RWPE1 (cell line): ENCODE data around the gene HLCS.

ENCODE experiments used
- CTCF ChIA-PET: fragments of 350-600 bp; sonication (Branson Sonifier 250); formaldehyde crosslinking; extraction: SDS; loops from one replicate; lab custom pipeline; 2021; lab: Yijun Ruan, JAX
- POLR2A ChIA-PET: fragments of 400-600 bp; formaldehyde crosslinking; extraction: SDS; loops from one replicate; lab custom pipeline; 2020; ENCODE audit warnings: antibody characterized with exemption; ENCODE audit not compliant: low non-redundant PET; lab: Yijun Ruan, JAX
- DNase-seq: peaks from one replicate; pipeline ENCODE4 v3.0.0; 2012; ENCODE audit warnings: low spot score
- H3K27ac ChIP-seq: fragments of 450-650 bp; 2 replicates; pipeline ENCODE4 v1.5.1; 2017
- TF ChIP-seq, protein P1 (sequence below): fragments of 450-650 bp; conservative IDR thresholded peaks from 2 replicates; pipeline ENCODE4 v1.5.1; 2017; ENCODE audit warnings: low read depth, mild to moderate bottlenecking

The HLCS gene

GRCh38 chr21:36879827-36880226 is 86.6 kb downstream of the HLCS start:
- no peak for DNase-seq
- CTCF ChIA-PET: interaction anchor here (0.6 kb wide), 1 partner anchor 350 kb away, joined by 4 read pairs; no protein-coding TSS in a partner anchor
- no peak overlapping the region for H3K27ac ChIP-seq
- TF ChIP-seq, protein P1, sequence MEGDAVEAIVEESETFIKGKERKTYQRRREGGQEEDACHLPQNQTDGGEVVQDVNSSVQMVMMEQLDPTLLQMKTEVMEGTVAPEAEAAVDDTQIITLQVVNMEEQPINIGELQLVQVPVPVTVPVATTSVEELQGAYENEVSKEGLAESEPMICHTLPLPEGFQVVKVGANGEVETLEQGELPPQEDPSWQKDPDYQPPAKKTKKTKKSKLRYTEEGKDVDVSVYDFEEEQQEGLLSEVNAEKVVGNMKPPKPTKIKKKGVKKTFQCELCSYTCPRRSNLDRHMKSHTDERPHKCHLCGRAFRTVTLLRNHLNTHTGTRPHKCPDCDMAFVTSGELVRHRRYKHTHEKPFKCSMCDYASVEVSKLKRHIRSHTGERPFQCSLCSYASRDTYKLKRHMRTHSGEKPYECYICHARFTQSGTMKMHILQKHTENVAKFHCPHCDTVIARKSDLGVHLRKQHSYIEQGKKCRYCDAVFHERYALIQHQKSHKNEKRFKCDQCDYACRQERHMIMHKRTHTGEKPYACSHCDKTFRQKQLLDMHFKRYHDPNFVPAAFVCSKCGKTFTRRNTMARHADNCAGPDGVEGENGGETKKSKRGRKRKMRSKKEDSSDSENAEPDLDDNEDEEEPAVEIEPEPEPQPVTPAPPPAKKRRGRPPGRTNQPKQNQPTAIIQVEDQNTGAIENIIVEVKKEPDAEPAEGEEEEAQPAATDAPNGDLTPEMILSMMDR: no peak
- POLR2A ChIA-PET: no interaction called here

DNA sequence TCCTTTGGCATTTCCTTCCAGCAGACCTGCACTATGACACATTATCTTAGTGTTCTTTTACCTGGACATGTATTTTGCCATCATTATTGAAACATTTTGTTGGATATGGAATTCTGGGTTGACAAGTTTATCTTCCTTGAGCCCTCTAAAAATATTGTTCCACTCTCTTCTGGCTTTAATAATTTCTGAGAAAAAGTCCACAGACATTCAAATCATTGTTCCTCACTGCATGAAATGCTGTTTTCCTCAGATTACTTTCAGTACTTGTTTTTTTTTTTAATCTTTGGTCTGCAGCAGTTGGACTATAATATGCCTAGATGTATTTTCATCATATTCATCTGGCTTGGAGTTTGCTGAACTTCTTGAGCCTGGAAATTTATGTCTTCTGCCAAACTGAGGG is 88.7 kb downstream of the HLCS start:
- ChIA-PET CTCF (no interaction called here), POLR2A (no interaction called here)
- H3K27ac ChIP-seq: no peak overlapping the region
- DNase-seq: no peak
- TF ChIP-seq, protein P1: no peak

DNA sequence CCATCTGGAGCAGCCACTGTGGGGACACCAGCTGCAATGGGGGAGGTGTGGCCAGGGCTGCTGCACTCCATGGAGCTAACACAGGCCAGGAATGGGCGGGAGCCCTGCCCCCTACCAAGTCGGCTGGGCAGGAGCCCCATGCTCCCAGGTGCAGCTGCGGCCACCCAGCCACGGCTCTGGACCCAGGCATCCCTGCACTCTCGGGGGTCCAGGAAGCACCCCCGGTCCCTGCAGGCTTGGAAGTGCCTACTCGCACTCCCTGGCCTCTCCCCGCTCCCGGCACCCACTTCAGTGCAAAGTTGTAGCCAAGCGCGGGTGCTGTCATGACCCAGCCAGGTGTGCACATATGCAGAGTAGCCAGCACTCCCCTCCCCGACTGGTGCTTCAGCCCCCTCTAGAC is 91.8 kb downstream of the HLCS start:
- no peak overlapping the region for H3K27ac ChIP-seq
- no peak for DNase-seq
- TF ChIP-seq, protein P1: no peak
- ChIA-PET CTCF (interaction anchor here (0.6 kb wide), 1 partner anchor 131 kb away, joined by 3 read pairs; no protein-coding TSS in a partner anchor), POLR2A (no interaction called here)

- CTCF ChIA-PET: no interaction called here
- POLR2A ChIA-PET: no interaction called here
Measured at GRCh38 chr21:36873513-36873912, 93.0 kb downstream of the HLCS start.

DNA sequence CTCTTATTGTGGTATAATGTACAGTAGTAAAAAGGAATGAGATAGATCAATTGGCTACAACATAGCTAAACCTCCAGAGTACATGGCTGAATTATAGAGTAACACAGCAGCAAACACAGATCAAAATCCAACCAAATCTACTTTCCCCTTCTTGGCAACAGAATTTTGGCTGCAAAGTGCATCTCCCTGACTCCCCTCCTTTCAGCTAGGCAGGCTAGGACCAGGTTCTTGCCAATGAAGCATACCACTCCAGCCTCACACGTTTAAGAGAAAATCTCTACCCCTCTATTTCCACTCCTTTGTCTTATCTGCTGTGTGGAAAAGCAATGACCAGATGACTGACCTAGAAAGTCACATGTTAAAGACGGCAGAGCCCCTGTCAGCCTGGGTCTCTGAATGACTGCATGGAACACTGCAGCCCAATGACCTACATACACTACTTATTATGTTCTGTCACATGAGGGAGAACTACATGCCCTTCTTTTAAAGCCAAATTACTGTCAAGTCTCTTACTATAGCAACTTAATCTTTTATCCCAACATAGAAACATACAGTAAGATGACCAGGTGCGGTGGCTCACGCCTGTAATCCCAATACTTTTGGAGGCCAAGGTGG is 99.1 kb downstream of the HLCS start:
- no peak for DNase-seq
- H3K27ac ChIP-seq: no peak overlapping the region
- ChIA-PET CTCF (no interaction called here), POLR2A (no interaction called here)
- TF ChIP-seq, protein P1: no peak

More at GRCh38 chr21:36873513-36873912, 93.0 kb downstream of the HLCS start:
- DNase-seq: no peak
- TF ChIP-seq, protein P1: no peak
- no peak overlapping the region for H3K27ac ChIP-seq

DNA sequence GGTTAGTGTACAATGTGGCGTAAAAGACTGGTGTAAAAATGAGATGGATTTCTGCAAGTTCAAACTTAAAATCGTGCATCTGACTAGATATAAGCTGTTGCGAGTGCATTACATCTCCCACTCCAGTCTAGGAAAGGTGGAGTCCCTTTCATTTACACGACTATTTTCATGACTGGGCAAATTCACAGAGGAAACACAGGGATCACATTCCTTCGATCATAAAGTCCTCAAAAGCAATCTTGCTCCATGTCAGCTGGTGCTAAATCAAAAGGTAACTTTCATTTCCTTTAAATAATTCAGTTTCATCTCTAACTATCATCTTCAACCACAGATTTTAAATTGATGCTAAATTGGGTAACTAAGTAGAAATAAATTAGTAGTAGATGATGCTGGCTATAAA is 100.0 kb downstream of the HLCS start:
- DNase-seq: no peak
- CTCF ChIA-PET: no interaction called here
- no peak overlapping the region for H3K27ac ChIP-seq
- POLR2A ChIA-PET: no interaction called here
- TF ChIP-seq, protein P1: no peak
